Common myeloid progenitor, CD34-positive (primary cell): ENCODE data around the gene IL20RA.

Source experiments
- CTCF ChIA-PET: fragments of 350-600 bp; sonication (Branson Sonifier 250); formaldehyde crosslinking; loops from one replicate; lab custom pipeline; 2021; ENCODE audit warnings: antibody characterized with exemption; lab: Charles Lee
- POLR2A ChIA-PET: fragments of 350-600 bp; sonication (Branson Sonifier 250); formaldehyde crosslinking; loops from one replicate; lab custom pipeline; 2021; ENCODE audit warnings: antibody characterized with exemption; lab: Charles Lee
- DNase-seq, 3 donors: peaks; one replicate each; pipeline versions ENCODE4 v3.0.0 to v3.0.0-alpha.2; 2013
- H3K27ac ChIP-seq, 2 experiments: 1 replicate in 1 of 2; 2 replicates in 1 of 2; pipeline ENCODE4 v1.7.0; 2013; ENCODE audit warnings: inconsistent platforms in 2 of 2, low read length in 2 of 2, mild to moderate bottlenecking in 2 of 2, low read depth in 1 of 2, moderate library complexity in 1 of 2; ENCODE audit not compliant: severe bottlenecking in 2 of 2, insufficient read depth in 1 of 2, poor library complexity in 1 of 2
- H3K27me3 ChIP-seq, 5 experiments: replicated peaks in 2 of 5; 1 replicate in 3 of 5; 2 replicates in 2 of 5; pipeline versions ENCODE4 v1.6.1 to v1.7.0; 2013; ENCODE audit warnings: low read length in 4 of 5, mild to moderate bottlenecking in 2 of 5, moderate library complexity in 2 of 5, inconsistent platforms in 1 of 5; ENCODE audit not compliant: insufficient read depth in 5 of 5, control insufficient read depth in 4 of 5
- H3K36me3 ChIP-seq, 4 experiments: 1 replicate in 2 of 4; 2 replicates in 2 of 4; pipeline versions ENCODE4 v1.6.1 to v1.7.0; 2013; ENCODE audit warnings: low read length in 3 of 4, control low read depth in 1 of 4, mild to moderate bottlenecking in 1 of 4; ENCODE audit not compliant: control insufficient read depth in 4 of 4, insufficient read depth in 4 of 4
- H3K4me1 ChIP-seq, 4 experiments: 1 replicate in 3 of 4; 2 replicates in 1 of 4; pipeline versions ENCODE4 v1.6.1 to v1.7.1; 2013; ENCODE audit warnings: low read length in 3 of 4, mild to moderate bottlenecking in 3 of 4, control low read depth in 1 of 4, inconsistent platforms in 1 of 4, moderate library complexity in 1 of 4; ENCODE audit not compliant: control insufficient read depth in 4 of 4, insufficient read depth in 4 of 4; ENCODE audit errors: control extremely low read depth in 1 of 4
- H3K4me3 ChIP-seq, 7 experiments: 1 replicate in 4 of 7; 2 replicates in 3 of 7; pipeline versions ENCODE4 v1.5.1 to v1.7.0; 2013; ENCODE audit warnings: mild to moderate bottlenecking in 7 of 7, low read length in 6 of 7, moderate library complexity in 6 of 7, inconsistent platforms in 2 of 7, low read depth in 2 of 7, control low read depth in 1 of 7; ENCODE audit not compliant: insufficient read depth in 4 of 7, control insufficient read depth in 1 of 7; ENCODE audit errors: extremely low read depth in 1 of 7
- H3K9me3 ChIP-seq, 5 experiments: 1 replicate in 4 of 5; 2 replicates in 1 of 5; pipeline versions ENCODE4 v1.6.1 to v1.7.1; 2013; ENCODE audit warnings: low read length in 4 of 5, mild to moderate bottlenecking in 2 of 5, inconsistent platforms in 1 of 5, low read depth in 1 of 5, moderate library complexity in 1 of 5; ENCODE audit not compliant: control insufficient read depth in 4 of 5, insufficient read depth in 2 of 5; ENCODE audit errors: control extremely low read depth in 1 of 5
- WGBS: methylation state at CpG from one replicate; pipeline ENCODE4 v1.1.5; 2013; ENCODE audit not compliant: insufficient coverage; 5-methylcytosine and 5-hydroxymethylcytosine counted together

IL20RA gene

GRCh38 chr6:136990242-136990578 lies 54.6 kb downstream of the IL20RA start:
- ChIA-PET POLR2A (no interaction called here), CTCF (no interaction called here)
- no CpG with 5 or more reads among the region's 4 CpGs for WGBS

GRCh38 chr6:136989571-136990241 lies 55.1 kb downstream of the IL20RA start:
- Histone ChIP-seq H3K4me1 (peaks cover 0 to 7% (median 6%) of the 10 kb centered on the region in 4 experiments), H3K27ac (no peak overlapping the region), H3K9me3 (no peaks in the 10 kb centered on the region), H3K4me3 (peak overlapping the region in 3 of 7 experiments; percentile 34 to 59 (median 36)), H3K36me3 (no peaks in the 10 kb centered on the region), H3K27me3 (peaks cover 12 to 79% (median 39%) of the 10 kb centered on the region in 5 experiments)
- ChIA-PET POLR2A (no interaction called here), CTCF (interaction anchor here (0.8 to 1.2 kb wide), 2 partner anchors 14 to 26 kb away, joined by 3 to 4 read pairs; no protein-coding TSS in a partner anchor)
- peak in 2 of 3 donors; percentile 19 to 28 for DNase-seq
- WGBS, result 2% methylated on average over 40 of the region's 40 CpGs

More at GRCh38 chr6:136990242-136990578, 54.6 kb downstream of the IL20RA start:
- no peak for DNase-seq
- Histone ChIP-seq H3K9me3 (no peaks in the 10 kb centered on the region), H3K4me1 (peaks cover 0 to 7% (median 6%) of the 10 kb centered on the region in 4 experiments), H3K27me3 (peaks cover 14 to 83% (median 39%) of the 10 kb centered on the region in 5 experiments), H3K4me3 (peak overlapping the region in 3 of 7 experiments; percentile 34 to 59 (median 36)), H3K36me3 (no peaks in the 10 kb centered on the region), H3K27ac (no peak overlapping the region)

GRCh38 chr6:136987526-136987925 lies 57.2 kb downstream of the IL20RA start:
- no peak for DNase-seq
- H3K27ac ChIP-seq, result no peak overlapping the region
- ChIA-PET CTCF (interaction anchor here (0.9 kb wide), 2 partner anchors 9 to 73 kb away, joined by 3 read pairs; no protein-coding TSS in a partner anchor), POLR2A (no interaction called here)
- H3K9me3 ChIP-seq, result no peaks in the 10 kb centered on the region
- 52% methylated on average over 3 of the region's 4 CpGs for WGBS
- H3K4me1 ChIP-seq, result peaks cover 0 to 7% (median 6%) of the 10 kb centered on the region in 4 experiments
- peaks cover 12 to 63% (median 39%) of the 10 kb centered on the region in 5 experiments for H3K27me3 ChIP-seq
- no peak overlapping the region for H3K4me3 ChIP-seq
- no peaks in the 10 kb centered on the region for H3K36me3 ChIP-seq

DNA sequence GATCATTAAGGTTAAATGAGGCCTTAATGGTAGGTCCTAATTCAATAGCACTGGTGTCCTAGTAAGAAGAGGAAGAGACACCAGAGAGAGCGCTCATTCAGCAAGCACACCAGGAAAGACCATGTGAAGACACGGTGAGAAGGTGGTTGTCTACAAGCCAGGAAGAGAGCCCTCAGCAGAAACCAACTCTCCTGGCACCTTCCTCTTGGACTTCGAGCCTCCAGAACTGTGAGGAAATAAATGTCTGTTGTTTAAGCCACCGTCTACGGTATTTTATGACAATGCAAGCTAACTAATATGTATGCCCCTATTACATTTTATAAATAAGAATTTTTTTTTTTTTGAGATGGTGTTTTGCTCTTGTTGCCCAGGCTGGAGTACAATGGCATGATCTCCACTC lies 59.3 kb downstream of the IL20RA start:
- no peak for DNase-seq
- H3K9me3 ChIP-seq, result no peaks in the 10 kb centered on the region
- no peaks in the 10 kb centered on the region for H3K36me3 ChIP-seq
- WGBS, result 83% methylated on average over 1 of the region's 5 CpGs
- H3K27ac ChIP-seq, result no peak overlapping the region
- CTCF ChIA-PET, result no interaction called here
- POLR2A ChIA-PET, result no interaction called here
- peaks cover 5 to 53% (median 33%) of the 10 kb centered on the region in 5 experiments for H3K27me3 ChIP-seq
- H3K4me1 ChIP-seq, result peaks cover 0 to 7% (median 6%) of the 10 kb centered on the region in 4 experiments
- H3K4me3 ChIP-seq, result no peak overlapping the region

GRCh38 chr6:136984578-136984977 lies 60.2 kb downstream of the IL20RA start:
- Histone ChIP-seq H3K36me3 (no peaks in the 10 kb centered on the region), H3K9me3 (no peaks in the 10 kb centered on the region), H3K27me3 (peaks cover 0 to 48% (median 29%) of the 10 kb centered on the region in 5 experiments), H3K4me1 (peaks cover 0 to 2% (median under 1%) of the 10 kb centered on the region in 4 experiments), H3K4me3 (no peak overlapping the region), H3K27ac (no peak overlapping the region)
- ChIA-PET CTCF (interaction anchor here (1.1 kb wide), 1 partner anchor 11 kb away, joined by 4 read pairs; no protein-coding TSS in a partner anchor), POLR2A (no interaction called here)
- no peak for DNase-seq
- WGBS, result no CpG with 5 or more reads among the region's 4 CpGs

GRCh38 chr6:136983687-136984086 lies 61.1 kb downstream of the IL20RA start:
- ChIA-PET POLR2A (no interaction called here), CTCF (interaction anchor here (1.1 kb wide), 1 partner anchor 10 kb away, joined by 4 read pairs; no protein-coding TSS in a partner anchor)
- H3K27ac ChIP-seq, result no peak overlapping the region
- 95% methylated on average over 2 of the region's 2 CpGs for WGBS
- no peak for DNase-seq
- no peaks in the 10 kb centered on the region for H3K9me3 ChIP-seq
- H3K4me3 ChIP-seq, result no peak overlapping the region
- H3K27me3 ChIP-seq, result peaks cover 1 to 46% (median 25%) of the 10 kb centered on the region in 5 experiments
- no peaks in the 10 kb centered on the region for H3K4me1 ChIP-seq
- no peaks in the 10 kb centered on the region for H3K36me3 ChIP-seq

DNA sequence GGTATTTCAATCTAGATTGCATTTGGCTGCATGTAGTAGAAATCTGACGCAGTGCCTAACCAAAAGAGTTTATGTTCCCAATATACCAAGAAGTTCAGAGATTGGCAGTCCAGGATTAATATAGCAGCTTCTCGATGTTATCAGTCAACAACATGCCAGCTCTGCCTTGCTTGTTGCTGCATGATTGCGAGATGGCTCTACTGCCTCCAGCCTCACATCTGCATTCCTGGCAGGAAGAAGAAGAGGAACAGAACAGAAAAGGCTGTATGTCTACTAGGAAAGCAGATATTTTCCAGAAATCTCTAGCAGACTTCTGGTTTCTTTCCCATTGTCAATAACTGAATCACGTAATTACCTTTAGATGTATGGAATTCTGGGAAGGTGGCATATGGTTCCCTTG lies 61.8 kb downstream of the IL20RA start:
- POLR2A ChIA-PET, result no interaction called here
- CTCF ChIA-PET, result no interaction called here
- Histone ChIP-seq H3K27me3 (peaks cover 3 to 40% (median 22%) of the 10 kb centered on the region in 5 experiments), H3K4me3 (no peak overlapping the region), H3K9me3 (no peaks in the 10 kb centered on the region), H3K36me3 (no peaks in the 10 kb centered on the region), H3K4me1 (no peaks in the 10 kb centered on the region), H3K27ac (no peak overlapping the region)
- no peak for DNase-seq
- WGBS, result 74% methylated on average over 3 of the region's 4 CpGs
